ENCODE results near the gene WDR82.

The WDR82 gene

GRCh38 chr3:52225452-52226228, 52.8 kb downstream of the WDR82 start, which contains the start of gene TLR9:
TLR9 (minus strand) TSS chr3:52225645; CDS start chr3:52225529, 116 bp downstream.
- peak within 1 kb of the TSS; percentile 29 for H3K4me3 Mint-ChIP-seq
- no peak for DNase-seq (ENCODE audit: low spot score in 2 of 2)
- H3K27ac Mint-ChIP-seq (ENCODE audit: low read depth), result peak within 1 kb of the TSS; percentile 79
- peak; percentile 41 for ATAC-seq (replicated peaks; ENCODE audit: extremely low read depth, poor library complexity, severe bottlenecking)
- H3K4me1 Mint-ChIP-seq, result peaks cover 38% of the 10 kb centered on the region
- peaks cover 22% of the 10 kb centered on the region for H3K36me3 Mint-ChIP-seq (ENCODE audit: insufficient read depth)
- no peaks in the 10 kb centered on the region for H3K27me3 Mint-ChIP-seq
- H3K9me3 Mint-ChIP-seq, result no peaks in the 10 kb centered on the region

GRCh38 chr3:52223449-52224408, 54.7 kb downstream of the WDR82 start:
- DNase-seq (ENCODE audit: low spot score in 2 of 2) (no peak), ATAC-seq (replicated peaks; ENCODE audit: extremely low read depth, poor library complexity, severe bottlenecking) (no peak)
- no peaks in the 10 kb centered on the region for H3K9me3 Mint-ChIP-seq
- no peaks in the 10 kb centered on the region for H3K27me3 Mint-ChIP-seq
- peak overlapping the region; percentile 25 for H3K4me3 Mint-ChIP-seq
- peaks cover 57% of the 10 kb centered on the region for H3K4me1 Mint-ChIP-seq
- H3K27ac Mint-ChIP-seq (ENCODE audit: low read depth), result peak overlapping the region; percentile 64
- H3K36me3 Mint-ChIP-seq (ENCODE audit: insufficient read depth), result peaks cover 7% of the 10 kb centered on the region

GRCh38 chr3:52222319-52223221, 55.9 kb downstream of the WDR82 start:
- H3K4me3 Mint-ChIP-seq, result peak overlapping the region; percentile 72
- H3K9me3 Mint-ChIP-seq, result no peaks in the 10 kb centered on the region
- H3K27ac Mint-ChIP-seq (ENCODE audit: low read depth), result peak overlapping the region; percentile 38
- peaks cover 69% of the 10 kb centered on the region for H3K4me1 Mint-ChIP-seq
- DNase-seq (ENCODE audit: low spot score in 2 of 2) (no peak), ATAC-seq (replicated peaks; ENCODE audit: extremely low read depth, poor library complexity, severe bottlenecking) (no peak)
- H3K27me3 Mint-ChIP-seq, result no peaks in the 10 kb centered on the region
- H3K36me3 Mint-ChIP-seq (ENCODE audit: insufficient read depth), result peaks cover 7% of the 10 kb centered on the region

DNA sequence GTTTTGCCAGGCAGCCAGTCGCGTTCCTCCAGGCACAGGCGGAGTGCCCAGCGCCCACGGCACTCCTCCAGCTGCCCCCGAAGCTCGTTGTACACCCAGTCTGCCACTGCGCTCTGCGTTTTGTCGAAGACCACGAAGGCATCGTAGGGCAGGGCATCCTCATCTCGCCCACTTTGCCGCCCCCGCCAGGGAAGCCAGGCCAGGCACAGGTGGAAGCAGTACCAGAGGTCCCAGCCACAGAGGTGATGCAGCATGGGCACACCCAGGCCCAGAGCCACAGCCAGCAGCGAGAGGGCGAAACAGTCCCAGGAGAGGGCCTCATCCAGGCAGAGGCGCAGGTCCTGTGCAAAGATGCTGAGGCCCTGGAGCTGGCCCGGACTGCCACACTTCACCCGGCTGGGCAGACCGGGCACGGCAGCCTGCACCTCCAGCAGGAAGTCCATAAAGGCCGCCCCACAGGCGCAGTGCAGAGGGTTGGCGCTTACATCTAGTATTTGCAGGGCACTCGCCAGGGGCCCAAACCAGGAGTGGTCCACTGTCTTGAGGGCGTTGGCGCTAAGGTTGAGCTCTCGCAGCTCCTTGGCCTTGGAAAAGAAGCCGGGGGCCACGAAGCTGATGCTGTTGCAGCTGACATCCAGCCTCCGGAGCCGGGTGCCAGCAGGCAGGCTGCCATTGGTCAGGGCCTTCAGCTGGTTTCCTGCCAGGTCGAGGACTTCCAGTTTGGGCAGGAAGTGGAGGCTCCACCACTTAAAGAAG, 56.7 kb downstream of the WDR82 start:
- DNase-seq (ENCODE audit: low spot score in 2 of 2), result no peak
- peak; percentile 47 for ATAC-seq (replicated peaks; ENCODE audit: extremely low read depth, poor library complexity, severe bottlenecking)

DNA sequence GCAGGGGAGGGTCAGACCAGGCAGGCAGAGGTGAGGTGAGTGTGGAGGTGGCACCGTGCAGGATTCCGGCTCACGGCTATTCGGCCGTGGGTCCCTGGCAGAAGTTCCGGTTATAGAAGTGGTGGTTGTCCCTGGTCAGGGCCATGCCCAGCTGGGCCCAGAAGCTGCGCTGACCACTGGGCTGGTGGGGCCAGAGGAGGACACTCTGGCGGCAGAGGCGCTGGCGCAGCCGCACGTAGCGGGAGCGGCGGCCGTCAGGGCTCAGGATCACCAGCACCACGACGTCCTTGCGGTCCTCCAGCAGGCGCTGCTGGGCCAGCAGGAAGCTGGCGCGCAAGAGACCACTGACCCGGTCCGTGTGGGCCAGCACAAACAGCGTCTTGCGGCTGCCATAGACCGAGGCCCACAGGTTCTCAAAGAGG, 57.3 kb downstream of the WDR82 start:
- H3K4me1 Mint-ChIP-seq, result peaks cover 73% of the 10 kb centered on the region
- H3K4me3 Mint-ChIP-seq, result no peak overlapping the region
- no peaks in the 10 kb centered on the region for H3K9me3 Mint-ChIP-seq
- DNase-seq (ENCODE audit: low spot score in 2 of 2), result no peak
- H3K27ac Mint-ChIP-seq (ENCODE audit: low read depth), result no peak overlapping the region
- no peaks in the 10 kb centered on the region for H3K27me3 Mint-ChIP-seq
- ATAC-seq (replicated peaks; ENCODE audit: extremely low read depth, poor library complexity, severe bottlenecking), result no peak
- H3K36me3 Mint-ChIP-seq (ENCODE audit: insufficient read depth), result peaks cover 7% of the 10 kb centered on the region

More for the DNA sequence above, 56.7 kb downstream of the WDR82 start:
- Mint-ChIP-seq H3K27ac (ENCODE audit: low read depth) (peak overlapping the region; percentile 38), H3K4me3 (peak overlapping the region; percentile 72), H3K4me1 (peaks cover 75% of the 10 kb centered on the region), H3K9me3 (no peaks in the 10 kb centered on the region), H3K27me3 (no peaks in the 10 kb centered on the region), H3K36me3 (ENCODE audit: insufficient read depth) (peaks cover 5% of the 10 kb centered on the region)

DNA sequence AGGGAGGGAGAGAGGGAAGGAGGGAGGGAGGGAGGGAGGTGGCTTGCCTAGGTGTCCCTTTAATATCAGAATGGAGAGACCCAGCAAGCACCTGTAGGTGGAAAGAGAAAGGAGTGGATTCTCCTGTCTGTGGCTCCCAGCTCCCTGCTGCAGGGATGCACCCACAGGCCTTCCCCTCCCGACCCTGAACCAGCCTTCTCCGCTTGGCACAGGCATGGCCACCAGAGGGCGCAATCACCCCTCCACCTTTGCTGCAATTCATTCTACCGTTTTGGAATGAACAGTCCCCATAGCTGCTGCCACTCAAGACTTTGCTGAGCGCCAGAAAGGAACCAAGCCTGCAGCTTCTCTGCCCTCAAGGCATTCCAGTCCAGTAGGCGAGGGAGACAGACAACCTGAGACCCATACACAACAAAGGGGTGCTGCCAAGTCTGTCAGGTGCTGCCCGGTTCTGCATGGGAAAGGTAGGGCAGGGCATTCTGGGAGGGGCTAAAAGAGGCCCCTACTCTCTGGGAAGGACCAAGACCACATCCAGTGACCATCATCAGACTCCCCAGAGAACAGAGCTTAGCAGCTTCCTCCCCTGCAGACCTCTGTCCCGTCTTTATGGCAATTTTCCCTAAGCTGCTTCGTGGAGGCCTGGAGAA, 57.9 kb downstream of the WDR82 start:
- no peaks in the 10 kb centered on the region for H3K27me3 Mint-ChIP-seq
- peaks cover 6% of the 10 kb centered on the region for H3K36me3 Mint-ChIP-seq (ENCODE audit: insufficient read depth)
- ATAC-seq (replicated peaks; ENCODE audit: extremely low read depth, poor library complexity, severe bottlenecking), result peak; percentile 60
- no peak overlapping the region for H3K4me3 Mint-ChIP-seq
- DNase-seq (ENCODE audit: low spot score in 2 of 2), result peak; percentile 80 to 90
- no peaks in the 10 kb centered on the region for H3K9me3 Mint-ChIP-seq
- H3K27ac Mint-ChIP-seq (ENCODE audit: low read depth), result peak overlapping the region; percentile 83
- peaks cover 69% of the 10 kb centered on the region for H3K4me1 Mint-ChIP-seq

- no peaks in the 10 kb centered on the region for H3K9me3 Mint-ChIP-seq
- H3K36me3 Mint-ChIP-seq (ENCODE audit: insufficient read depth), result peaks cover 12% of the 10 kb centered on the region
- peaks cover 76% of the 10 kb centered on the region for H3K4me1 Mint-ChIP-seq
- H3K4me3 Mint-ChIP-seq, result peak overlapping the region; percentile 66
- no peak for ATAC-seq (replicated peaks; ENCODE audit: extremely low read depth, poor library complexity, severe bottlenecking)
- DNase-seq (ENCODE audit: low spot score in 2 of 2), result no peak
- H3K27ac Mint-ChIP-seq (ENCODE audit: low read depth), result peak overlapping the region; percentile 79
- no peaks in the 10 kb centered on the region for H3K27me3 Mint-ChIP-seq
Observed at GRCh38 chr3:52218937-52219650, 59.4 kb downstream of the WDR82 start.

DNA sequence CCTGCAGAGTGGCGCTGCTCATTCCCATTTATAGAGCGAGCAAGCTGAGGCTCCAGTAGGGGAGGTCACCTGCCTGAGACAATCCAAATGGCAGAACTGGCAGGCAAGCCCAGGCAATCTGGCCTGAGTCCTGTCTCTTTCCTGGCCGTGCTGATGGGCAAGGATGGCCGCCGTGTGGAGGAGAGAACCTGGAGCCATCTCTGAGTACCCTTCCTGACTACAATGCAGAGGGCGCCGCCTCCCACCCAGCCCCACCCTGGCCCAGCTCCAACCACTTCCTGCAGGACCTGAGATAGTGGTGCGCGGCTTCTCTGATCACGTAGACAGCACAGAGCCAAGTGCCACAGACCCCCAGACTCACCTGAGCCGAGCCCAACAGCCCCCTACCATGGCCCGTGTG, 60.0 kb downstream of the WDR82 start:
- DNase-seq (ENCODE audit: low spot score in 2 of 2), result no peak
- peaks cover 71% of the 10 kb centered on the region for H3K4me1 Mint-ChIP-seq
- H3K27me3 Mint-ChIP-seq, result no peaks in the 10 kb centered on the region
- H3K36me3 Mint-ChIP-seq (ENCODE audit: insufficient read depth), result peaks cover 17% of the 10 kb centered on the region
- ATAC-seq (replicated peaks; ENCODE audit: extremely low read depth, poor library complexity, severe bottlenecking), result peak; percentile 43
- peak overlapping the region; percentile 66 for H3K4me3 Mint-ChIP-seq
- H3K27ac Mint-ChIP-seq (ENCODE audit: low read depth), result peak overlapping the region; percentile 79
- H3K9me3 Mint-ChIP-seq, result no peaks in the 10 kb centered on the region

DNA sequence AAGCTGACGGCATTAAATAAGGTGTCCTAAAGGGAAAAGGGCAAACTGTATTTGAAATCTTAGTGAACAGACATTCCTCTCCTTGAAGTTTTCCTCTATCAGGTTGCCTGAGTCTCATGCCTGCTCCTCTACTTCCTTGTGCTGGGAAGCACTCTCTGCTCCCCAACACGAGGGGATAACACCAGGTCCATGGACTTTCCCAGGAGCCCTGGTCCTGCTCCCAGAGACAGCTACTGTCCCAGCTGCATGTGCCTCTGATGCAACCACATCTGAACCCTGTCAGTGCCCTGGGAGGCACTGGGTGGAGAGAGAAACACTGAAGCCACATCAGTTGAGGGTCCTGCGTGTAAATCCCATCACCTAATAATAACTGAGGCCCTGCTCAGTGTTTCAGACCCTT, 60.4 kb downstream of the WDR82 start:
- Mint-ChIP-seq H3K27ac (ENCODE audit: low read depth) (peak overlapping the region; percentile 79), H3K4me3 (peak overlapping the region; percentile 66), H3K36me3 (ENCODE audit: insufficient read depth) (peaks cover 18% of the 10 kb centered on the region), H3K9me3 (no peaks in the 10 kb centered on the region), H3K27me3 (no peaks in the 10 kb centered on the region), H3K4me1 (peaks cover 67% of the 10 kb centered on the region)
- no peak for DNase-seq (ENCODE audit: low spot score in 2 of 2)
- ATAC-seq (replicated peaks; ENCODE audit: extremely low read depth, poor library complexity, severe bottlenecking), result no peak

- Mint-ChIP-seq H3K36me3 (ENCODE audit: insufficient read depth) (peaks cover 24% of the 10 kb centered on the region), H3K27me3 (no peaks in the 10 kb centered on the region), H3K4me1 (peaks cover 66% of the 10 kb centered on the region), H3K27ac (ENCODE audit: low read depth) (peak overlapping the region; percentile 79), H3K4me3 (peak overlapping the region; percentile 66), H3K9me3 (no peaks in the 10 kb centered on the region)
- DNase-seq (ENCODE audit: low spot score in 2 of 2) (no peak), ATAC-seq (replicated peaks; ENCODE audit: extremely low read depth, poor library complexity, severe bottlenecking) (no peak)
Observed at GRCh38 chr3:52217409-52217805, 61.0 kb downstream of the WDR82 start.

Data from central memory CD8-positive, alpha-beta T cell (primary cell).